MV-4-11 (cell line): ENCODE results near the gene GDF2.
A peak's percentile ranks its signal among the peaks of the same experiment; 100 is the strongest.

Source experiments
- DNase-seq: peaks from one replicate; lab custom pipeline; 2025; lab: John Stamatoyannopoulos, UW

The GDF2 gene

DNA sequence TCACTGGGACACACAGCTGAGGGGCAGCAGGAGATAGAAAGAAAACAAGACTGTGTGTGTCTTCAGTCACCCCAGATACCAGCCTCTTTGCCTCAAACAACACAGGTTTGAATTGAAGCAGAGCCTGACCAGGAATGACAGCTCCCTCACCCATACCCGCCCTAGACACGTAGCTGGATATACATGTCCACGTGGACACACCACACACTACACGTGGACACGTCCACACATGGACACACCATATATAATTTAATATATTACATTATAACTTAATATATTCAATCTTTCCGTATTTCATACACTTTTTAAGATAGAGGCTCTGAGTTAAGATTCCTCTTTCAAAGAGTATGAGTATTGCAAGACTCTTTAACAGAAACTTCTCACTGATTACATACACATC is 11.3 kb downstream of the GDF2 start:
- no peak for DNase-seq

DNA sequence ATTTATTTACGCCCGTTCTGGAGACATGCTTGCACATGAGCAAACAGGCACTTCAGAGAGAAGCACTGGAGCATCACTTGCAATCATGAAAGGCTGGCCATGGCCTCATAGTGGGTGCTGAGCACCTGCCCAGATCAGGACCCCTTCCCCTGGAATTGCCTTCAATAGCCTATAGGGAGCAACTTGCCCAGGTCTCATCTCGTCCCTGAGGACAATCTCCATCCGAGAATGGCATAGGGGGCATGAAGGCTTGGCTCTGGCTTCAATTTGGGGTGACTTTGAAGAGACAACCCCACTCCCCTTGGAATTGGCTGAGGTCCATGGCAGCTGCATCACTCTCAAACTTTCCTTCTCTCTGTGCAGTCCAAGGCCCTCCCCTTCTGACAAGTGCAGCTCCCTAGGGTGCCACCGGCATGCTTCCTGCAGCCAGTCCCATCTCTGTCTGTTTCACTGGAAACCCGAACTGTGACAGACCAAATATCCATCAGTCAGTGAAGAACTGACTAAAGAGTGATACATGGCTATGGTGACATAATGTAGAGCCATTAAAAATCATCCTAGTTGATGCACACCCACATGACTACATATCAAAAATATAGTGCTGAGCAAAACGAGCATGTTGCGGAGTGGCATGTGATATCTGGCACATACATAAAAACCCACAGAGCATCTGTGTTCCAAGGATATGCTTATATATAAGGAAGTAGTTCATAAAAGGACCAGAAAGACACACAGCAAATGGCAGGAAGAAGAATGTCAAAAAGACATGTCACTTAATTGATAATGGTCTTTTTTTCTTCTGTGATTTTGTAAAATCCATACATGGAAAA is 12.4 kb downstream of the GDF2 start:
- DNase-seq, result no peak

DNA sequence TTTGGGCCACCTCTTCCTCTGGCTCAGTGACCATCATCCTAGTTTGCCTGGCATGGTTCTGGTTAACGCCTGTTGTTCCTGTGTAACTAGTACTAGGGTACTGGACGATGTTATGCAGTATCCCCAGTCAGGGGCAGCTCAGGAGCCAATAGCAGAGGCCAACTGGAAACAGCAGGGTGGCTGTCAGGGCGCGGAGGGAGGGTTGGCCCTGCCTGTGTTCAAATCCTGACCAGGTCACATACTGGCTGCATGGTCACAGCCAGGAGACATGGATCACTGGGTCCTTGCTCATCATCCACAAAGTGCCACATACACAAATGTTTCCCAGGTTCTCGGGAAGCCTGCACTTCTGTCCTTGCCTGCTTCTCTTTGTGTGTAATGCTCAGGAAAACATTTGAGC is 13.7 kb downstream of the GDF2 start:
- no peak for DNase-seq

DNA sequence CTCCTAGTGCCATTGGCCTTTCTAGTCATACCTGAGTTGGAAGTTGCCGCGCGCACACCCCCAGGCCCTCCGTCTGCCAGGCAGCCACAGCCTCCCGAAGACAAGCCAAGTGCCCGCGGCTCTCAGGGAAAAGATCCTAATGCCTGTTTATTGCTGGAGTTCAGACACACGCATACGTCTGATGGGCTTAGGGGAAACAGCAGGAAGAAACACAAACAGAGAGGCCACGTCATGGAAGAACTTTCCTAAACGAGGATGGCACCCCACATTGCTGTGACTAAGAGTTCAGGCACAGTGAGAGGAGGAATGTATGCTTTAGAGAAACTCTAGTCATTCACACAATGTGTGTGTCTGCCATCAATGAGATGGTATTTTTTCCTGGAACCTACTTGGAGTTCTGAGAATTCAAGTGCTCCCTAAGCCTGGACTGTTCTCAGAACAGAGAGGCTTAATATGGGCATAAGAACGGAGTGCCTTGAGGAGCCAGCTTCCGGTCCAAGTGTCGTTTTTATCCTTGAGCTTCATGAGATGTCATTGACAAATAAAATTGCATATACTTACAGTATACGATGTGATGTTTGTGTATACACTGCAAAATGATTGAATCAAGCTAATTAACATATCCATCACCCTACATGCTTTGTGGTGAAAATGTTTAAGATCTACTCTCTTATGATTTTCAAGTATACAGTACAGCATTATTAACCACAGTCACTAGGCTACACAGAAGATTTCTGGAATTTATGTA is 14.3 kb downstream of the GDF2 start:
- no peak for DNase-seq

DNA sequence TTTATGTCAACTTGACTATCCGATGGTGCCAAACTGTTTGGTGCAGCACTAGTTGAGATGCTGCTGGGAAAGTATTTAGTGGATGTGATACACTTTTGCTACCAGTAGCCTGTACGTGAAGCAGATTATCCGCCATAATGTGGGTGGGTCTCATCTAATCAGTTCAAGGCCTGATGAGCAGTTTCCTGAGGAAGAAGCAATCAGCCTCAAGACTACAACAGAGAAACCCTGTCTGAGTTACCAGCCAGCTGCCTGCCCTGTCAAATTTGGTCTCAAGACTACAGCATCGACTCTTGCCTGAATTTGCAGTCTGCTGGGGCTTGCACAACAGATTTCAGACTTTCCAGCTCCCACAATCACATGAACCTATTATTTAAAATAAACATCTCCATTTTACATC is 15.1 kb downstream of the GDF2 start:
- no peak for DNase-seq

DNA sequence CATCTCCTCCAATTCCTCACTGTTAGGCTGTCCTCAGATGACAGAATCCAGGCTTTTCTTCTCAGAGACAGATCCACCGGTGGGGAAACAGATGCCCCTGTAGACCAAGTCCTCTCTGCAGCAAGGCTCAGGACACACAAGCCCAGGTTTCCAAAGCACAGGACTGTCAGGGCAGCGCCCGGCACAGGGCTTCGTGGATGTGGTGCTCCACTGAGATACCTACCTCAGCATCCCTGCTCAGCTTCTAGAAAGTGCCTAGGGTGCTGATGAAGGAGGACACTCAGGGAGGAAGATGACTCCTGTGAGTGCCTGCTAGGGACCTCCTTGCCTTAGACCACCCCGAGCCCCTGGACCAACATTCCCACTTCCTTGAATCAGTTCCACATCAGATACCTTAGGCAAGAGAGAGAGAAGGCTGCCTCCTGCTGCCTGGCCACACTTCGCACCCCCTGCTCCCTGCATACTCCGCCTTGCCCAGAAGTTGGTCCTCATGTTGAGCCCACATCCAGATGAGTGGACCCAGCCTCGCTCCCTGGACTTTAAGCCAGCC is 17.0 kb downstream of the GDF2 start:
- no peak for DNase-seq

DNA sequence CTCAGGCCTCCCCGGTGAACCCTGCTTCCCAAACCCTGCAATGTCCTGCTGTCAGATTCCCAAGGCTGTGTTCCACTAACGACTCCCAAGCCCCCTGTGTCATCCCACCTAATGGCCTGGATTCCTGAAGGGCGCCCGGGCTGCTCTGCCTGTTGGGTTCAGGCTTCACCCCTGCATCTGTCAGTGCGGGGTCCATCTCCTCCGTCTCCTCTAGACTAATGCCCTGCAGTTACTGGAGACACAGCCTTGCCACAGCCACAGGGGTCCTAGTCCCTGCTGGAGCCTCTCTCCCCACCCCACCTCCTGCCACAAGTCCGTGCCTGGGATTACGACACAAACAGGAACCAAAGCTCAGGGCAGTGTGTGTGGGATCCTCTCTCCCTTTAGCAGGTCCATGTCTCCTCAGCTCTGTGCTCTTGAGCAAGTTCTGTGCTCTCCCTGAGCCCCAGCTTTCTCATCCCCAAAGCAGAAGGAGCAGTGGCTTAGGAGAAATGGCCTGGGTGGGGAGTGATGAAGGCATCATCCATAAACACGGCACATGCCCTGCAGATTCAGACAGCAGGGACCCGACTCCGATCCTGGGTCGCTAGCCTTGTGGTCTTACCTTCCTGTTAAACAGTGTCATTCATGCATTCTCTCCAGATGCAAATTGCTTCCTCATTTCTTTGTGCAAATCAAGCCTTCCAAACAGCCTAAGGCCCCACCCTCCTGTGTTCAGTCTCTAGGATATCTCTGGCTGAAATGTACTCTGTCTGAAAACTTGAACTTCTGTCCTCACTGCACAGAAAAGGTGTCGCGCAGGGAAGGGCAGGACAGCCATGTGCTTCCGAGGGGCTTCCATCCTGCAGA is 17.7 kb downstream of the GDF2 start:
- peak; percentile 33 for DNase-seq

DNA sequence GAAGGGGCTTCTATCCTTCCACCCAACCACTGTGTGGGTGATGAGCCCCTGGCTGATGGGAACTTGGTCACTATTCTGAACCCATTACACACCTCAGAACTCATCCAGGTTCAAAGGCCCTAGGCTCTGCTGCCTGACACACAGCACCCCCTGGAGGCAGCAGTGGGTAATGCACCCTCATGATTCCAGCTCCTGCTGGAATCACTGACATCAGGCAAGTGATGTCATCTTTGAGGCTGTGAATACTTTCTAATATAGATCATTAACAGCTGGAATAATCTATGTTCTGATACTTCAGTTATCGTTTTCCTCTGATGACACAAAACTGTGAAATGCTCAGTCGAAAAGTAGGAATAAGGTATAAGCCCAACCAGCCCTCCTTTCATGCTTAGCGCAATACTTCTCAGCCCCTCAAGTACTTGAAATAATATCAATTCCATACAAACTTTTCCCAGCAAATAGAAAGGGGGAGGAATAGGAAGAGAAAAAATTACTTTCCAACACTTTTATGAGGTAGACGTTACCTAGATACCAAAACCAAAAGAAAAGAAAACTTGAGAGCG is 18.4 kb downstream of the GDF2 start:
- DNase-seq, result peak; percentile 4

DNA sequence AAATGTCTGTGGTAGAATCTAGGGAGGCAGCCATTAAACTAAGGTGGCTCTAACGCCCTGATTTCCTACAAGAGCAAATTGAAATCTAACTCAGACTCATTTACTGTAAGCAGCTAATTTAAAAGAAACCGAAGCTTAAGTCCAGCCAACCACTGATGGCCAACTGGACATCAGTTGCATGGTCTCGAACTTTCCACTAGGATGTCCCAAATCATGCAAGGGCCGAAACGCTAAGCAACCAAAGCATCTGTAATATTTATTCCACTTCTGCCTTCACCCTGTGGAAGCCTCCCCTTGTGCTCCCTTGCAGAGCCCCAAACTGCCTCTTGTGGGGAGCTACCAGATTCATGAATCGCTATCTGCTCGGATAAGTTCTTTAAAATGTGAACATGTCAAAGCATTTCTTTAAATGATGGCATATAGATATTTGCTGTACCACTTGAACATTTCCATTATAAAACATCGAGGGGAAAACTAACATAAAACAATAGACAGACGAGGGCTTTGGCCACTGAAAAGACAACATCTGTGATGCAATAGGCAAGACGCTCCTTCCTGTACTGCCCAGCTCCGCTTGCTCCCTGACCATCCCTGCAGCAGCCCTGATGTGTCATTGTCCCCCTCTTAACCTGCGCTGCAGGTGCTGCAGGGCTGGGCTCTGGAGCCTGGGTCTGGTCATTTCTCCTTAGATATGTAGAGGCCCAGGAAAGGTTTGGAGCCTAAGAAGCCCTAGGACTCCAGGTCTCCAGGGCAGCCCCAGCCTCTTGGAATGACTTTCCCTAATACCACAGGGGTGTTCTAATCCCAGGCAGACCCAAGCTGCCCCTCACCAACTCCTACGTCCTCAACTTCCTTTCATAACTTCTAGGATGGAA is 23.0 kb downstream of the GDF2 start:
- no peak for DNase-seq

DNA sequence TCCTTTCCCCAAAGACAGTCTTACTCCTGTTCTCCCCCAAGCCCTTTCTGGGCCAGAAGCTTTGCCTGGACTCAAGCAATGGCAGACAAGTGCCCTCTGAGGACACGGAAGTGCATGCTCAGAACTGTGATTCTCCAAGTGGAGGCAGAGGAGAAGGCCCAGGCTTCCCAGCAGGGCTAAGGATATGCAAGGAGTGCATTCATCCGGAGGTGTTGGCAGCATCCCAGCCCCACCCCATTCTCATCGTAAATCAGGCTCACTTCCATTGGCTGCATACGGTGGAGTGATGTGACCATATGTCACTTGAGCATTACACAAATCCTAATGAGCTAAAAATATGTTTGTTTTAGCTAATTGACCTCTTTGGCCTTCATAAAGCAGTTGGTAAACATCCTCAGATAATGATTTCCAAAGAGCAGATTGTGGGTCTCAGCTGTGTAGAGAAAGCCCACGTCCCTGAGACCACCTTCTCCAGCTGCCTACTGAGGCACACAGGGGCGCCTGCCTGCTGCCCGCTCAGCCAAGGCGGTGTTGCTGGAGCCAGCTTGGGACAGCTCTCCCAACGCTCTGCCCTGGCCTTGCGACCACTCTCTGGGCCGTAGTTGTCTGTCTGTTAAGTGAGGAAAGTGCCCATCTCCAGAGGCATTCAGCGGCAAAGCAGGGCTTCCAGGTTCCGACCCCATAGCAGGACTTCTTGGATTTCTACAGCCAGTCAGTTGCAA is 24.5 kb downstream of the GDF2 start:
- no peak for DNase-seq

DNA sequence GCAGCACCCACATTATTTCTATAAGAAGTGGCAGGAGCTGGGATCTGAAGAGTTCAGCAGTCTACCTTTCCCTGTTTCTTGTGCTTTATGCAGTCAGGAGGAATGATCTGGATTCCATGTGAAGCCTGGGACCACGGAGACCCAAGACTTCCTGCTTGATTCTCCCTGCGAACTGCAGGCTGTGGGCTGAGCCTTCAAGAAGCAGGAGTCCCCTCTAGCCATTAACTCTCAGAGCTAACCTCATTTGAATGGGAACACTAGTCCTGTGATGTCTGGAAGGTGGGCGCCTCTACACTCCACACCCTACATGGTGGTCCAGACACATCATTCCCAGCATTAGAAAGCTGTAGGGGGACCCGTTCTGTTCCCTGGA is 25.0 kb downstream of the GDF2 start:
- no peak for DNase-seq

DNA sequence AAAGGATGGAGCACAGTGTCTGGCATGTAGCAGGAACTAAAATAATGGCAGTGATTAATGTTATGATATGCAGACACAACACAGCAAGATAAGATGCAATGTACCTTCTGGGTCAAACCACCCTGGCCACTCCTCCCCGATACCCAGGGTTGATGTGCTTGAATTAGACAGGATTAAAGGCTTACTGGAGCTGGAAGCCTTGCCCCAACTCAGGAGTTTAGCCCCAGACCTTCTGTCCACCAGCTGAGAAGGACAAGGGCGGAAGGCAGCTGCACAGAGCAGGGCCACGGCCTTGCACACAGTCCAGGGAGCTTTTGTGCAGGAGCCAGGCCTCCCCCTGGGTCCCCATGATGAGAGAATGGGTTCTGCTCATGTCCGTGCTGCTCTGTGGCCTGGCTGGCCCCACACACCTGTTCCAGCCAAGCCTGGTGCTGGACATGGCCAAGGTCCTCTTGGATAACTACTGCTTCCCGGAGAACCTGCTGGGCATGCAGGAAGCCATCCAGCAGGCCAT is 25.9 kb downstream of the GDF2 start, which contains the start of gene RBP3:
TSS of gene RBP3 (plus strand) at position 226 of the 514 bp plus-strand sequence. CDS start at position 348, 122 bp downstream.
- DNase-seq, result no peak

DNA sequence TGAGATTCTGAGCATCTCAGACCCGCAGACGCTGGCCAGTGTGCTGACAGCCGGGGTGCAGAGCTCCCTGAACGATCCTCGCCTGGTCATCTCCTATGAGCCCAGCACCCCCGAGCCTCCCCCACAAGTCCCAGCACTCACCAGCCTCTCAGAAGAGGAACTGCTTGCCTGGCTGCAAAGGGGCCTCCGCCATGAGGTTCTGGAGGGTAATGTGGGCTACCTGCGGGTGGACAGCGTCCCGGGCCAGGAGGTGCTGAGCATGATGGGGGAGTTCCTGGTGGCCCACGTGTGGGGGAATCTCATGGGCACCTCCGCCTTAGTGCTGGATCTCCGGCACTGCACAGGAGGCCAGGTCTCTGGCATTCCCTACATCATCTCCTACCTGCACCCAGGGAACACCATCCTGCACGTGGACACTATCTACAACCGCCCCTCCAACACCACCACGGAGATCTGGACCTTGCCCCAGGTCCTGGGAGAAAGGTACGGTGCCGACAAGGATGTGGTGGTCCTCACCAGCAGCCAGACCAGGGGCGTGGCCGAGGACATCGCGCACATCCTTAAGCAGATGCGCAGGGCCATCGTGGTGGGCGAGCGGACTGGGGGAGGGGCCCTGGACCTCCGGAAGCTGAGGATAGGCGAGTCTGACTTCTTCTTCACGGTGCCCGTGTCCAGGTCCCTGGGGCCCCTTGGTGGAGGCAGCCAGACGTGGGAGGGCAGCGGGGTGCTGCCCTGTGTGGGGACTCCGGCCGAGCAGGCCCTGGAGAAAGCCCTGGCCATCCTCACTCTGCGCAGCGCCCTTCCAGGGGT is 26.6 kb downstream of the GDF2 start:
- no peak for DNase-seq

DNA sequence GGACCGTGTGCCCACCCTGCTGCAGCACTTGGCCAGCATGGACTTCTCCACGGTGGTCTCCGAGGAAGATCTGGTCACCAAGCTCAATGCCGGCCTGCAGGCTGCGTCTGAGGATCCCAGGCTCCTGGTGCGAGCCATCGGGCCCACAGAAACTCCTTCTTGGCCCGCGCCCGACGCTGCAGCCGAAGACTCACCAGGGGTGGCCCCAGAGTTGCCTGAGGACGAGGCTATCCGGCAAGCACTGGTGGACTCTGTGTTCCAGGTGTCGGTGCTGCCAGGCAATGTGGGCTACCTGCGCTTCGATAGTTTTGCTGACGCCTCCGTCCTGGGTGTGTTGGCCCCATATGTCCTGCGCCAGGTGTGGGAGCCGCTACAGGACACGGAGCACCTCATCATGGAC is 27.3 kb downstream of the GDF2 start:
- DNase-seq, result no peak

DNA sequence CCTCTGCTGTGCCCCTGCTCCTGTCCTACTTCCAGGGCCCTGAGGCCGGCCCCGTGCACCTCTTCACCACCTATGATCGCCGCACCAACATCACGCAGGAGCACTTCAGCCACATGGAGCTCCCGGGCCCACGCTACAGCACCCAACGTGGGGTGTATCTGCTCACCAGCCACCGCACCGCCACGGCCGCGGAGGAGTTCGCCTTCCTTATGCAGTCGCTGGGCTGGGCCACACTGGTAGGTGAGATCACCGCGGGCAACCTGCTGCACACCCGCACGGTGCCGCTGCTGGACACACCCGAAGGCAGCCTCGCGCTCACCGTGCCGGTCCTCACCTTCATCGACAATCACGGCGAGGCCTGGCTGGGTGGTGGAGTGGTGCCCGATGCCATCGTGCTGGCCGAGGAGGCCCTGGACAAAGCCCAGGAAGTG is 27.7 kb downstream of the GDF2 start:
- no peak for DNase-seq

DNA sequence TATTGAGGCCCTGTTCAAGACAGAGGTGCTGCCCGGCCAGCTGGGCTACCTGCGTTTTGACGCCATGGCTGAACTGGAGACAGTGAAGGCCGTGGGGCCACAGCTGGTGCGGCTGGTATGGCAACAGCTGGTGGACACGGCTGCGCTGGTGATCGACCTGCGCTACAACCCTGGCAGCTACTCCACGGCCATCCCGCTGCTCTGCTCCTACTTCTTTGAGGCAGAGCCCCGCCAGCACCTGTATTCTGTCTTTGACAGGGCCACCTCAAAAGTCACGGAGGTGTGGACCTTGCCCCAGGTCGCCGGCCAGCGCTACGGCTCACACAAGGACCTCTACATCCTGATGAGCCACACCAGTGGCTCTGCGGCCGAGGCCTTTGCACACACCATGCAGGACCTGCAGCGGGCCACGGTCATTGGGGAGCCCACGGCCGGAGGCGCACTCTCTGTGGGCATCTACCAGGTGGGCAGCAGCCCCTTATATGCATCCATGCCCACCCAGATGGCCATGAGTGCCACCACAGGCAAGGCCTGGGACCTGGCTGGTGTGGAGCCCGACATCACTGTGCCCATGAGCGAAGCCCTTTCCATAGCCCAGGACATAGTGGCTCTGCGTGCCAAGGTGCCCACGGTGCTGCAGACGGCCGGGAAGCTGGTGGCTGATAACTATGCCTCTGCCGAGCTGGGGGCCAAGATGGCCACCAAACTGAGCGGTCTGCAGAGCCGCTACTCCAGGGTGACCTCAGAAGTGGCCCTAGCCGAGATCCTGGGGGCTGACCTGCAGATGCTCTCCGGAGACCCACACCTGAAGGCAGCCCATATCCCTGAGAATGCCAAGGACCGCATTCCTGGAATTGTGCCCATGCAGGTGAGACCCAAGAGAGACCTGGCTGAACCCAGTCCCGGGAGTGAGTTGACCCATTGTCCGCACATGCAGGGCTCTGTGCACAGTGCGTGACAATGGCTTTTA is 28.7 kb downstream of the GDF2 start:
- no peak for DNase-seq

DNA sequence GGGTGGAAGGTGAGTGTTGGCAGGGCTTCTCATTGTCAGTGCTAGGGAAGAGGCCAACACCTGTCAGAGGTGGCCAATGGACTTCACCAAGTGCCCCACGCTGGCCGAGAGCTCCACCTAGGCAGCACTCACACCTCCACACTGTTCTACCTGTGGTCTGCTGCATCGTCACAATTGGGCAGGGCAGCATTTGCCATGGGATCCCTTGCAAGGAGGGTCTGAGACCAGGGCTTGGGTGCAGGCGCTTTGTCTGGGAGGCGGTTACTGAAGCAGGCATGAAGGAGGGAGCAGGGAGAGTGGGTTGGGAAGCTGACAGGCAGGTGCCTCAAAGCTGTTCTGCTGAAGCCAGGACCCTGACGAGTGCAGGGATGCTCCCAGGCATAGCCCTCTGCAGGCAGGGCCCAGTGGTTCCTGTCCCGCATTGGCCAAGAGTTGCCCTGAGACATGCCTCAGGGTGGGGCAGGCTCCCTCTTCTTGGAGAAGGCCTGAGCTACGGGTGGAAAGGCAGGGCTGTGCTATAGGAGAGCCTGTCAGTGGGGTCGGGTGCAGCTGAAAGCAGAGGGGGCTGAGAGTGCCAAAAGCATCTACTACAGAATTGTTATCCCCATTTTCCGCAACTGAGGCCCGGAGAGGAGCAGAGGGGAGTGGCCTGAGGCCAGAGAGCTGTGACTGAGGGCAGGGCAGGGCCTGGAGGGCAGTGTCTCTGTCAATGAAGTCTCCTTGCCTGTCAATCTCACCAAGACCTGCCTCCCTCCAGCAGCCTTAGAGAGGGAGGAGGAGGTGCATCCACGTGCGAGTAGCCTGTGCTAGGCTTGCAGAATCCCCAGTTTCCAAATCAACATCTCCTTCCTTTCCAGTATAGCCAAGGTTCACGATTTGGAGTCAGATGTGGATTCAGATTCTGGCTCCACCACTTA is 29.9 kb downstream of the GDF2 start:
- DNase-seq, result no peak
